Activated CD4-positive, alpha-beta T cell treated with anti-CD3 and anti-CD28 coated beads, Interleukin-2, amount 10 ng/mL, durations not matched to agents 7 days and 5 days (primary cell): Measurements from ENCODE around the gene ZNF860. TPM values are rescaled to one million over a fixed set of nuclear protein-coding genes. Genes with fewer than 3 reads are reported as not detected.

Source experiments
- CTCF ChIA-PET: fragments of 350-600 bp; sonication (Branson Sonifier 250); formaldehyde crosslinking; loops from one replicate; lab custom pipeline; 2021; ENCODE audit warnings: antibody characterized with exemption; lab: Charles Lee
- POLR2A ChIA-PET: fragments of 350-600 bp; sonication (Branson Sonifier 250); formaldehyde crosslinking; loops from one replicate; lab custom pipeline; 2021; ENCODE audit warnings: antibody characterized with exemption; lab: Charles Lee
- DNase-seq: peaks from one replicate; pipeline ENCODE4 v3.0.0-alpha.2; 2020
- H3K27ac Mint-ChIP-seq: one replicate; pipeline ENCODE4 v1.8.0; 2021; ENCODE audit warnings: mild to moderate bottlenecking, moderate library complexity, mixed read lengths
- H3K27me3 Mint-ChIP-seq: one replicate; pipeline ENCODE4 v1.8.0; 2021; ENCODE audit warnings: mixed read lengths
- H3K36me3 Mint-ChIP-seq: one replicate; pipeline ENCODE4 v1.8.0; 2021; ENCODE audit warnings: low read depth, mixed read lengths
- H3K4me1 Mint-ChIP-seq: one replicate; pipeline ENCODE4 v1.8.0; 2021; ENCODE audit warnings: mixed read lengths
- H3K4me3 Mint-ChIP-seq: one replicate; pipeline ENCODE4 v1.8.0; 2021; ENCODE audit warnings: mild to moderate bottlenecking, moderate library complexity, mixed read lengths
- H3K9me3 Mint-ChIP-seq: one replicate; pipeline ENCODE4 v1.8.0; 2021; ENCODE audit warnings: mixed read lengths
- total RNA-seq, 2 experiments: library from RNA; stranded (reverse); gene quantifications; one replicate each; pipeline ENCODE4 v1.2.3, GENCODE V29; 2021

Gene ZNF860
- total RNA-seq, 2 experiments from 2014 or later: not detected

GRCh38 chr3:31952205-31952604 lies 29.3 kb upstream of the ZNF860 start:
- Mint-ChIP-seq H3K36me3 (peaks cover 2% of the 10 kb centered on the region), H3K9me3 (peaks cover 7% of the 10 kb centered on the region), H3K4me1 (peaks cover 4% of the 10 kb centered on the region), H3K27ac (no peak overlapping the region), H3K4me3 (no peak overlapping the region), H3K27me3 (peaks cover 15% of the 10 kb centered on the region)
- CTCF ChIA-PET: no interaction called here
- POLR2A ChIA-PET: no interaction called here
- no peak for DNase-seq

- ChIA-PET POLR2A (no interaction called here), CTCF (no interaction called here)
- Mint-ChIP-seq H3K9me3 (peaks cover 7% of the 10 kb centered on the region), H3K4me1 (peaks cover 4% of the 10 kb centered on the region), H3K27ac (no peak overlapping the region), H3K27me3 (peaks cover 15% of the 10 kb centered on the region), H3K36me3 (peaks cover 2% of the 10 kb centered on the region), H3K4me3 (no peak overlapping the region)
- no peak for DNase-seq
These were observed 28.5 kb upstream of the ZNF860 start for GRCh38 chr3:31953091-31953490.

GRCh38 chr3:31953636-31954035 lies 27.9 kb upstream of the ZNF860 start:
- Mint-ChIP-seq H3K4me3 (no peak overlapping the region), H3K9me3 (peaks cover 7% of the 10 kb centered on the region), H3K36me3 (peaks cover 2% of the 10 kb centered on the region), H3K27ac (no peak overlapping the region), H3K27me3 (peaks cover 15% of the 10 kb centered on the region), H3K4me1 (peaks cover 4% of the 10 kb centered on the region)
- no peak for DNase-seq
- ChIA-PET POLR2A (no interaction called here), CTCF (no interaction called here)

DNA sequence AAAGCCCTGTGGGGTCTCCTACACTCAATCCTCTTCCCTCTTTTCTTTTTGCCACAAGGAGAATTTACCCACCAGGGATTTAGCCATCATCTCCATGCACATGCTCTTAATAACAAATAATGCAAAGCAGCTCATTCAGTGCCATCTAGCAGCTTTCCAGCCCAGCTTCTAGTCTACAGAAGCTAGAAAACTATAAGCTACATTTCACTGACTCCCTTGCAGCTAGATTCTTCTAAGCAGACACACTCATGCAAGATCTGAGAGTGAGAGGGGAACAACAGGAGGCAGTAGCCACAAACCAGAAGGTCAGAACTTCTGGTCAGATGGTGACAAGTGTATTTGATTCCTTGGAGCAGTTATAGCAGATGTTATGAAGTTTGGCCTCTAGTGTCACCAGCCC lies 26.0 kb upstream of the ZNF860 start:
- peaks cover 7% of the 10 kb centered on the region for H3K9me3 Mint-ChIP-seq
- no peak for DNase-seq
- CTCF ChIA-PET: no interaction called here
- H3K4me3 Mint-ChIP-seq: no peak overlapping the region
- H3K4me1 Mint-ChIP-seq: peaks cover 6% of the 10 kb centered on the region
- H3K36me3 Mint-ChIP-seq: no peaks in the 10 kb centered on the region
- POLR2A ChIA-PET: no interaction called here
- peaks cover 10% of the 10 kb centered on the region for H3K27me3 Mint-ChIP-seq
- no peak overlapping the region for H3K27ac Mint-ChIP-seq

DNA sequence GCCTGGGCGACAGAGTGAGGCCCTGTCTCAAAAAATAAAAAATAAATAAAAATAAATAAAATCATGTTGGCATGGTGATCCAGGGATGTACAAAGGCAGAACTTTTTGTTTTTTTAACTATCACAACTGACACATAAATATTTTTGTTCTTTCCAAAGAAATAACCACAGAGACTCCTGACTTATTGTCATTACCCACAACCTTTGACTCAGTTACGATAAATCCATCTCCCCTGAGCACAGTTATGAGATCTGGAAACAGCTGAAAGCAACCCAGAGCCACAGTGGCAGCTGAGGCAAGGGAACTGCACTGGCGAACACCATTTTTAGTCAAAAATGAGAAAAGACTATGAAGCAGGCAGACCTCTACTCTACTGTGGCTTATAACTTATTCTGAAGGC lies 24.4 kb upstream of the ZNF860 start:
- ChIA-PET CTCF (no interaction called here), POLR2A (no interaction called here)
- Mint-ChIP-seq H3K36me3 (no peaks in the 10 kb centered on the region), H3K4me3 (no peak overlapping the region), H3K4me1 (peaks cover 11% of the 10 kb centered on the region), H3K27me3 (peaks cover 5% of the 10 kb centered on the region), H3K27ac (no peak overlapping the region), H3K9me3 (peaks cover 7% of the 10 kb centered on the region)
- no peak for DNase-seq

GRCh38 chr3:31958701-31959152 lies 22.8 kb upstream of the ZNF860 start:
- Mint-ChIP-seq H3K36me3 (no peaks in the 10 kb centered on the region), H3K27me3 (peaks cover under 1% of the 10 kb centered on the region), H3K9me3 (peaks cover 7% of the 10 kb centered on the region), H3K27ac (no peak overlapping the region), H3K4me1 (peaks cover 14% of the 10 kb centered on the region), H3K4me3 (no peak overlapping the region)
- no peak for DNase-seq
- ChIA-PET POLR2A (no interaction called here), CTCF (no interaction called here)

- Mint-ChIP-seq H3K27ac (no peak overlapping the region), H3K36me3 (no peaks in the 10 kb centered on the region), H3K4me3 (no peak overlapping the region), H3K9me3 (peaks cover 7% of the 10 kb centered on the region), H3K4me1 (peaks cover 14% of the 10 kb centered on the region), H3K27me3 (peaks cover 3% of the 10 kb centered on the region)
- DNase-seq: no peak
- POLR2A ChIA-PET: no interaction called here
- CTCF ChIA-PET: no interaction called here
These were observed 22.3 kb upstream of the ZNF860 start for GRCh38 chr3:31959251-31959650.

DNA sequence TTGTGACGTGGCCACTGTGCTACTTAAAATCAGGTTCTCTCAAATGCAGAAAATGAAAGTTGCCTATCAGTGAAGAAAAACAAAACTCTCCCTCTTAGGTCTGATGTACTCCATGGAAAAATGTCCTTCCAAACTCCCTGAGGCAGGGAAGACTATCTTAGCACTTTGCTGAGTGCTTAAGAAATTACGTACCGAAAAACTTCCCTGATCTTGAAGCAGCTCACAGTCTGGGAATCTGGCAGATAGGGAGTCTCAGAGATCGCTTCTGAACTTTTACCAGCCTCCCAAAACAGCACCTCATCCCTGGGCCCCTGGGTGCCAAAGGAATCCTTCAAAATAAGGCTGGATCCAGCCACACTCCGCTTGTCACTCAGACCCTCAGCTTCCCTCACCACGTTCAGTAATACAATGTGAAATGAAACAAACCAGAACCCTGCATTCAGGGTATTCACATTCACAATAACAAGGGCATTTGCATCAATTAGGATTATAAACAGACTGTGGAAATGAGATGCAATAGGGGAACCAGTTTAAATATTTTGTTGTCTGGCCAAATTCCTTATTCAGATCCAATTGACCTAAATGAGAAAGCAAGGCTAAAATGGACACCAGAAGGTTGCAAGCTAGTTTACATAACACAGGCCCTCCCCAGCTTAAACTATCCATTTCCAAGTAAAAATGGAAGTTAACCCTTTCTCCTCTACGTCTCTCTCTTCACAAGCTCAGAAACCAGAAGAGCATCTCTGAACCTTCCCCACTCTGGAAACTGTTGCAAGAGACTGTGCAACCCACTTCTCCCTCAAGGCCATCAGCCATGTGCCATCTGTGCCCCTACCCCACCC lies 21.4 kb upstream of the ZNF860 start:
- CTCF ChIA-PET: interaction anchor here (0.6 to 1.1 kb wide), 4 partner anchors 19 to 782 kb away, joined by 3 read pairs; no protein-coding TSS in a partner anchor

GRCh38 chr3:31960793-31961431 lies 20.6 kb upstream of the ZNF860 start:
- H3K36me3 Mint-ChIP-seq: no peaks in the 10 kb centered on the region
- H3K9me3 Mint-ChIP-seq: no peaks in the 10 kb centered on the region
- ChIA-PET POLR2A (no interaction called here), CTCF (interaction anchor here (0.6 to 1.1 kb wide), 6 partner anchors 20 to 782 kb away, joined by 3 to 4 read pairs (median 3); no protein-coding TSS in a partner anchor)
- peaks cover 14% of the 10 kb centered on the region for H3K4me1 Mint-ChIP-seq
- no peak overlapping the region for H3K27ac Mint-ChIP-seq
- peaks cover 5% of the 10 kb centered on the region for H3K27me3 Mint-ChIP-seq
- H3K4me3 Mint-ChIP-seq: no peak overlapping the region
- no peak for DNase-seq

More for the DNA sequence above, 21.4 kb upstream of the ZNF860 start:
- Mint-ChIP-seq H3K4me3 (no peak overlapping the region), H3K27me3 (peaks cover 5% of the 10 kb centered on the region), H3K4me1 (peaks cover 14% of the 10 kb centered on the region), H3K36me3 (no peaks in the 10 kb centered on the region), H3K9me3 (peaks cover 4% of the 10 kb centered on the region), H3K27ac (no peak overlapping the region)
- POLR2A ChIA-PET: no interaction called here
- DNase-seq: no peak

GRCh38 chr3:31962801-31963205 lies 18.7 kb upstream of the ZNF860 start:
- Mint-ChIP-seq H3K36me3 (no peaks in the 10 kb centered on the region), H3K27ac (no peak overlapping the region)
- CTCF ChIA-PET: no interaction called here

DNA sequence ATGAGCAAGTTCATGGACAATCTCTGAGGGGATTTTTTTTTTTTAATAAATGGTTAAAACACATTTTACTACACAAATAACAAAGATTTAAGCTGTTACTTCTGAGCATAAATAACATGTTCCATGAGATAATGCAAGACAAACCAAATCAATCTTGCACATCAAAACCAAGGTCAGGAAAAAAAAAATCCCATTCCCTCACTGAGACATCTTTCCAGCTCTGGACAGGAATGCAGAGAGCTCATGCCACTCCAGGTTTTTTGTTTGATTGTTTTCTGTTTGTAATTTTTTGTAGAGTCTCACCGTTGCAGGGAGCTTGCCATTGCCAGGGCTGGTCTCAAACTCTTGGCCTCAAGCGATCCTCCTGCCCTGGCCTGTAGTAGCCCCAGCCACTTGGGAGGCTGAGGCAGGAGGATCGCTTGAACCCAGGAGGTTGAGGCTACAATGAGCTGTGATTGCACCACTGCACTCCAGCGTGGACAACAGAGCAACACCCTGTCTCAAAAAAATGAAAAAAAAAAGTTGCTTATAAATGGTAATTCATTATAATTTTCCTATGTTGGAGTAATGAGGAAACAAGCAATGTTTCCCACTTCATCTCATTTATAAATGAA lies 14.5 kb upstream of the ZNF860 start:
- H3K4me3 Mint-ChIP-seq: no peak overlapping the region
- DNase-seq: no peak
- peaks cover 8% of the 10 kb centered on the region for H3K27me3 Mint-ChIP-seq
- no peak overlapping the region for H3K27ac Mint-ChIP-seq
- ChIA-PET POLR2A (interaction anchor here (0.6 kb wide), 1 partner anchor 26 kb away, joined by 3 read pairs; no protein-coding TSS in a partner anchor), CTCF (interaction anchor here (0.6 to 0.7 kb wide), 2 partner anchors 41 to 55 kb away, joined by 3 read pairs; no protein-coding TSS in a partner anchor)
- peaks cover 6% of the 10 kb centered on the region for H3K4me1 Mint-ChIP-seq
- H3K9me3 Mint-ChIP-seq: no peaks in the 10 kb centered on the region
- no peaks in the 10 kb centered on the region for H3K36me3 Mint-ChIP-seq

More at GRCh38 chr3:31962801-31963205, 18.7 kb upstream of the ZNF860 start:
- peaks cover 5% of the 10 kb centered on the region for H3K27me3 Mint-ChIP-seq
- peaks cover 14% of the 10 kb centered on the region for H3K4me1 Mint-ChIP-seq
- no peak overlapping the region for H3K4me3 Mint-ChIP-seq
- no peak for DNase-seq
- POLR2A ChIA-PET: no interaction called here
- H3K9me3 Mint-ChIP-seq: no peaks in the 10 kb centered on the region

DNA sequence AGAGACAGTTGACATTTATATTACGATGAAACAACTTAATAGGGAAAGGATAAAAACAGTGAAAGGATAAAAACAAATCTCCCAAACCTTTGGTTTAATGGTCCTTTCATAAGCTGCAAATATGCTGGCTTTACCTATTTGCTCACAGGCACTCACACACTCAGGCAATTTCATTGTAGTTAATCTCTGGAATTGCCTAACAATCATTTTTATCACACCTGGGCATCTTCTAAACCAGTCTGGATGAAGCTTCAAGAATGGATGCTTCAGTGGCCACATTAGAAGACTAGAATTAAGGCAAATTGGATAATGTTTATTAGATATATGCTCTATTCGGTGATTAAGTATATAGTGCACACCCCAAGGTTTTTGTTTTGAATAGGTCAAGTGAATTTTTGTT lies 14.0 kb upstream of the ZNF860 start:
- Mint-ChIP-seq H3K27ac (no peak overlapping the region), H3K9me3 (peaks cover 3% of the 10 kb centered on the region), H3K4me1 (peaks cover 5% of the 10 kb centered on the region), H3K27me3 (peaks cover 8% of the 10 kb centered on the region), H3K4me3 (no peak overlapping the region), H3K36me3 (no peaks in the 10 kb centered on the region)
- ChIA-PET CTCF (interaction anchor here (0.7 kb wide), 1 partner anchor 41 kb away, joined by 3 read pairs; no protein-coding TSS in a partner anchor), POLR2A (no interaction called here)
- no peak for DNase-seq
